Ovary (tissue), 3 donors: ENCODE data around the gene EFL1.

Source experiments
- POLR2A ChIP-seq: fragments of 450-650 bp; IDR thresholded peaks from one replicate; pipeline ENCODE4 v1.6.1; 2017; ENCODE audit warnings: antibody characterized with exemption, mild to moderate bottlenecking, moderate library complexity
- TF ChIP-seq, protein P1 (sequence below), 3 donors: fragments of 450-650 bp in 2 of 3; fragments of 200-600 bp in 1 of 3; IDR thresholded peaks; one replicate each; pipeline versions ENCODE4 v1.5.1 to v1.8.0; 2016 to 2022; ENCODE audit warnings: antibody characterized with exemption in 3 of 3, mild to moderate bottlenecking in 1 of 3
- donor health status: DM: no; HTN: no; CAD: no.

DNA sequence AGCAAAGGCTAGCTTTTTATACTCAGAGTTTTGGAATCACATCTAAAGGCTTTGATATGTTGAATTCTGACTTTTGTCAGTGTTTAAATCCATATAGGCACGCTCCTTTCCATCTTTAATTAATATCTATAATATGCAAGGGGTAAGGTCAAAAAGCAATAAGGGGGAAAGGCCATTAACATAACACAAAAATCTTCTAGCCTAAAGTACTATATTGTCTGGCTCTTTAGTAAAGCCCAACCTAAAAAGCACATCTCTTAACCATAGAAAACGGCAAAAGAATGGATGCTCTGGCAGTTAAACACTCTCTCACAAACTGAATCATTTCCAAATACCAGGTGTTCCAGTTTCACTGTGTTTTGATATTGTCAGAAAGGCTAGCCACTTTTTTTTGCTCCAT lies 76.4 kb downstream of the EFL1 start:
- TF ChIP-seq, protein P1, sequence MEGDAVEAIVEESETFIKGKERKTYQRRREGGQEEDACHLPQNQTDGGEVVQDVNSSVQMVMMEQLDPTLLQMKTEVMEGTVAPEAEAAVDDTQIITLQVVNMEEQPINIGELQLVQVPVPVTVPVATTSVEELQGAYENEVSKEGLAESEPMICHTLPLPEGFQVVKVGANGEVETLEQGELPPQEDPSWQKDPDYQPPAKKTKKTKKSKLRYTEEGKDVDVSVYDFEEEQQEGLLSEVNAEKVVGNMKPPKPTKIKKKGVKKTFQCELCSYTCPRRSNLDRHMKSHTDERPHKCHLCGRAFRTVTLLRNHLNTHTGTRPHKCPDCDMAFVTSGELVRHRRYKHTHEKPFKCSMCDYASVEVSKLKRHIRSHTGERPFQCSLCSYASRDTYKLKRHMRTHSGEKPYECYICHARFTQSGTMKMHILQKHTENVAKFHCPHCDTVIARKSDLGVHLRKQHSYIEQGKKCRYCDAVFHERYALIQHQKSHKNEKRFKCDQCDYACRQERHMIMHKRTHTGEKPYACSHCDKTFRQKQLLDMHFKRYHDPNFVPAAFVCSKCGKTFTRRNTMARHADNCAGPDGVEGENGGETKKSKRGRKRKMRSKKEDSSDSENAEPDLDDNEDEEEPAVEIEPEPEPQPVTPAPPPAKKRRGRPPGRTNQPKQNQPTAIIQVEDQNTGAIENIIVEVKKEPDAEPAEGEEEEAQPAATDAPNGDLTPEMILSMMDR (IDR thresholded peaks at IDR 0.05) = no peak
- TF ChIP-seq POLR2A = no peak
